GM23248 (cell line): ENCODE measurements around the gene NUCB1.

Experiments
- EZH2 ChIP-seq: fragments of 200-600 bp; sonication (generic); IDR thresholded peaks from 2 replicates; pipeline ENCODE4 v1.6.1; 2018; ENCODE audit warnings: antibody characterized with exemption, mild to moderate bottlenecking; ENCODE audit not compliant: insufficient read depth, poor library complexity, severe bottlenecking
- EZH2phosphoT487 ChIP-seq: fragments of 200-600 bp; sonication (generic); IDR thresholded peaks from 2 replicates; pipeline ENCODE4 v1.6.1; 2018; ENCODE audit warnings: antibody characterized with exemption, moderate library complexity, mild to moderate bottlenecking, low read depth; ENCODE audit not compliant: insufficient read depth

- no peak for TF ChIP-seq EZH2phosphoT487
- no peak for TF ChIP-seq EZH2
These were observed 34.7 kb downstream of the NUCB1 start for GRCh38 chr19:48934837-48935236.
